22Rv1 (cell line): ENCODE measurements around the gene KRT24.

Source experiments
- H3K27ac ChIP-seq: fragments of 450-650 bp; 2 replicates; pipeline ENCODE4 v1.5.1; 2017
- ZFX ChIP-seq: fragments of 450-650 bp; IDR thresholded peaks from 2 replicates; pipeline ENCODE4 v1.6.1; 2017; ENCODE audit warnings: antibody characterized with exemption, borderline replicate concordance
- TF ChIP-seq, protein P1 (sequence below): fragments of 450-650 bp; IDR thresholded peaks from 2 replicates; pipeline ENCODE4 v1.5.1; 2017; ENCODE audit warnings: mild to moderate bottlenecking

KRT24 gene

DNA sequence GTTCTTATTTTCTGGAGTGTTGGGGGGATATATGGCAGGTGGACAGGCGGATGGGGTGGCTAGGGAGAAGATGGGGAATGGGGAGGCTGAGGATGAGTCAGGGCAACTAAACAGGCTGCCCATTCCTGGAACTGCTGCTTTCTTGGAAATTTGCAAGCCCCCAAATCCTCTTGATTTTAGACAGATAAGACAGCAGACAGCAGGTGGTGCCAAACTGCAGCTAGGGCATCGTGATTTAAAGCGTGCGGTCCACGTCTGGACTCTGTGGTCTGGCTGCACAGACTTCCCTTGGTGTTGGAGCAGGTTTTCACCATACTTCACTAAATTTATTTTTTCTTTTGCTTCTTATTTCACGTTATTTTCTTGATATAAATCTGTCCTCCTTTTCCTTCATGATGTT lies 10.9 kb upstream of the KRT24 start:
- TF ChIP-seq ZFX, result no peak
- TF ChIP-seq, protein P1, sequence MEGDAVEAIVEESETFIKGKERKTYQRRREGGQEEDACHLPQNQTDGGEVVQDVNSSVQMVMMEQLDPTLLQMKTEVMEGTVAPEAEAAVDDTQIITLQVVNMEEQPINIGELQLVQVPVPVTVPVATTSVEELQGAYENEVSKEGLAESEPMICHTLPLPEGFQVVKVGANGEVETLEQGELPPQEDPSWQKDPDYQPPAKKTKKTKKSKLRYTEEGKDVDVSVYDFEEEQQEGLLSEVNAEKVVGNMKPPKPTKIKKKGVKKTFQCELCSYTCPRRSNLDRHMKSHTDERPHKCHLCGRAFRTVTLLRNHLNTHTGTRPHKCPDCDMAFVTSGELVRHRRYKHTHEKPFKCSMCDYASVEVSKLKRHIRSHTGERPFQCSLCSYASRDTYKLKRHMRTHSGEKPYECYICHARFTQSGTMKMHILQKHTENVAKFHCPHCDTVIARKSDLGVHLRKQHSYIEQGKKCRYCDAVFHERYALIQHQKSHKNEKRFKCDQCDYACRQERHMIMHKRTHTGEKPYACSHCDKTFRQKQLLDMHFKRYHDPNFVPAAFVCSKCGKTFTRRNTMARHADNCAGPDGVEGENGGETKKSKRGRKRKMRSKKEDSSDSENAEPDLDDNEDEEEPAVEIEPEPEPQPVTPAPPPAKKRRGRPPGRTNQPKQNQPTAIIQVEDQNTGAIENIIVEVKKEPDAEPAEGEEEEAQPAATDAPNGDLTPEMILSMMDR, result no peak

DNA sequence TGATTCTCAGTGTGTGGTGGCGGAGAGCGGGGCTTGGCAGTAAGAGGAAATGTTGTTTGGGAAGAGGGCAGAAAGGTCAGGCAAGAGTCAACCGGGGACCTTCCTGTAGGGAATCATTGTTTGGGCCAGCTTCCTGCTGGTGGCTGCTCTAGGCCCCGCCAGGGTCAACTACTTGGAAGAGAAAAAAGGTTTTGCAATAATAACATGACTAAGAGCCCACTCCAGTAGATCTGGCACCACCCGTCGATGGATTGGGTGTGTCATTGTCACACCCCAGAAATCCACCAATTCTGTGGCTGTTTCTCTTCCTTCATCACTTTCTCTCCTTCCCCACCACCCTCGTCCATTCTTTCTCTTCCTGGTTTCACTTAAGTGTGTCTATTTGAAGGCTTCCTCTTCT lies 4.2 kb upstream of the KRT24 start:
- no peak overlapping the region for H3K27ac ChIP-seq

More for the DNA sequence above, 10.9 kb upstream of the KRT24 start:
- H3K27ac ChIP-seq, result no peak overlapping the region

DNA sequence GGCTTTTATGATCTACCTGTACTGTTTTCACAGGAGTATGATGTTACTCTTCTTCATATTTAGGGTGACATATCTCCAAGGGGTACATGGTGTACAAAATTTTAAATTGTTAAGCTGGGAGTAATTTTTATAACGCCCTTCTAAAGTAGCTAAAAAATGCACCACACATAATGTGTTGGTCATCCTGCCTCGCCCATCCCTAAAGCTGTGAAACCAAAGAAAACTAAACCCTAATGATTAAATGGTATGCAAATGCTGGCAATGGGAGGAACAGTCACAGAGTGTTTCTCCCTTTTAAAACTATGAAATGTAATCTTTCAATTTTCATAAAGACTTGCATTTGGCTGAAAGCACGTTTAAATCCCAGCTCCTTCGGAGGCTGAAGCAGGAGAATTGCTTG lies 2.0 kb upstream of the KRT24 start:
- H3K27ac ChIP-seq, result no peak overlapping the region
- TF ChIP-seq, protein P1, result no peak
- no peak for TF ChIP-seq ZFX

More for the DNA sequence above, 4.2 kb upstream of the KRT24 start:
- no peak for TF ChIP-seq ZFX
- TF ChIP-seq, protein P1, result no peak

DNA sequence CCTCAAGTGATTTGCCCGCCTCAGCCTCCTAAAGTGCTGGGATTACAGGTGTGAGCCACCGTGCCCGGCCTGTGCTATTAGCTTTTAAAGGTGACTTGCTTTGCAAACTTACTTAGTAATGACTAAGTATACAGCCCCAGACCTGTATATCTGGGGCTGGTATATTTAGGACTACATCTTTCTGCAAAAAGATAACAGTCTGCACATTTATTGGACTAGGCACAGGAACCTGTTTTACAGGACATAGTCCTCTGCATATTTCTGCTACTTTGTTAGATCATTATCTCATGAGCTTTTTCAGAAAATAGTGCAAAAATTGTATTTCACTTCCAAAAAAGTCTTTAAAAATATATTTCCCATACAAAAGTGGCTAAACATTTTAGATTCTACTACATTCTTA lies 1.3 kb downstream of the KRT24 start:
- TF ChIP-seq, protein P1, result no peak
- TF ChIP-seq ZFX, result no peak
- H3K27ac ChIP-seq, result no peak overlapping the region

DNA sequence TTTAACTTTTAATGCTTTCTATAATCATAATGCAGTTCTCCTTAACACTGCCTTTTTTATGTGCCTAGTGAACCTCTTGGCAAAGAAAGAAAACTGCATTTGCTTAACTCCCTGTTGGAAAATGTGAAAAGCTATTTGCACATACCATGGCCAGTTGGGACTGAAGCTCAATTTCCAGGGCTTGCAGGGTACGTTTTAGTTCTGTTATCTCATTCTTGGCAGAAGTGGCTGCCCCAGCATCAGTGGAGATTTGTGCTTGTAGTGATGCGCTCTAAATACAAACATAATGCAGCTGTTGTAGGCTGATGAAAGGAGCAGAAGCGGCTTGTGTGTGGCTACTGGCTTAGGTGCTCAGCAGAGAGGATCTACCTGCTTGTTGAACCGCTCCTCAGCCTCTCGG lies 3.7 kb downstream of the KRT24 start:
- no peak overlapping the region for H3K27ac ChIP-seq
- TF ChIP-seq, protein P1, result no peak
- TF ChIP-seq ZFX, result no peak

DNA sequence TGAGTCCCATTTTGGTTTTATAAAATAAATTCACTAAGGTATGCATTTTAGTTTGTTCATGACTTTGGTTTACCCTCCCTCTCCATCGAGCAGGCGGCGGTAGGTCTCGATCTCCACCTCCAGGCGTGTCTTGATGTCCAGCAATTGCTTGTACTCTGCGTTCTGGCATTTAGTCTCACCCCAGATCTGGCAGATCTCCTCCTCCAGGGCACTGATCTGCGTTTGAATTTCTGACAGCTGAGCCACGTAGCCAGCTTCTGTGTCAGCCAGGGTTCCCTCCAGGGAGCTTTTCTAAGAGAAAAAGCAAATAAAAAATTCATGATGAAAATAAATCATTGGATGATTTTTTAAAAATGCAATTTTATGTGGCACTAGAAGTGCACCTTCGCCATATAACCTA lies 4.2 kb downstream of the KRT24 start:
- no peak overlapping the region for H3K27ac ChIP-seq
- TF ChIP-seq ZFX, result no peak
- TF ChIP-seq, protein P1, result no peak

DNA sequence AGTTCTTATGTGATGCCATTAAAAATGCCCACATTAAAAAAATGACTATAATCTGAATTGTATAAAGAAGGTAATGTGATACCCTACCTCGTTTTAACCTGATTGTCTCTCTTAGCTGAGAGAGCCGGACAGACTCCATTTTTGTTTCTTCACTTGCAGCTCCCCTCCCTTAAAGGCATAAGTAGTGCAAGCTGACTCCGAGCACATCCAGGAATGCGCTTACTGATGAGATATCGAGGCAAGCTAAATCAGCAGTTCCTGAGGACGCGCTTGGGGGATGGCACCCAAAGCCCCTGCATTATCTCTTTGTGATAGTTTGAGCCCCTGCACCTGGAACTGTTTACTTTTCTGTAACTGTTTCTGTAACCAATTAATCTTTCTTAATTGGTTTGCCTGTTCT lies 6.3 kb downstream of the KRT24 start:
- H3K27ac ChIP-seq, result no peak overlapping the region

More for the DNA sequence above, 6.3 kb downstream of the KRT24 start:
- TF ChIP-seq ZFX, result no peak
- TF ChIP-seq, protein P1, result no peak
